MM.1S (cell line): ENCODE data around the gene MOSMO.

ENCODE experiments used
- EZH2 ChIP-seq: fragments of 300-600 bp; sonication (generic); optimal IDR thresholded peaks from 2 replicates; pipeline ENCODE3; 2017; ENCODE audit warnings: low read depth, mild to moderate bottlenecking, antibody characterized with exemption, low read length, mixed read lengths
- TF ChIP-seq, protein P1 (sequence below): fragments of 300-600 bp; sonication (generic); IDR thresholded peaks from 2 replicates; pipeline ENCODE4 v1.5.1; 2016; ENCODE audit warnings: antibody characterized with exemption, low read length, mixed read lengths

DNA sequence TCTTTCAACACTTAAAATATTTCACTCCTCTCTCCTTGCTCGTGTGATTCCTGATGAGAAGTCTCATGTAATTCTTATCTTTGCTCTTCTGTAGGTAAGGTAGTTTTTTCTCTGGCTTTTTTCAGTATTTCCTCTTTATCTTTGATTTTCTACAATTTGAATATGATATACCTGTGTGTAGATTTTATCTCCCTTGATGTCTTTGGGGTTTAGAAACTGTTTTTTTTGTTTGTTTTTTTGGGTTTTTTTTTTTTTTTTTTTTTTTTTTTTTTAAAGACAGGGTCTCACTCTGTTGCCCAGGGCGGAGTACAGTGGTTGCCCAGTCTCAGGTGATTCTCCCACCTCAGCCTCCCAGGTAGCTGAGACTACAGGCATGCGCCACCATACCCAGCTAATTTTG, 26.6 kb downstream of the MOSMO start:
- TF ChIP-seq, protein P1, sequence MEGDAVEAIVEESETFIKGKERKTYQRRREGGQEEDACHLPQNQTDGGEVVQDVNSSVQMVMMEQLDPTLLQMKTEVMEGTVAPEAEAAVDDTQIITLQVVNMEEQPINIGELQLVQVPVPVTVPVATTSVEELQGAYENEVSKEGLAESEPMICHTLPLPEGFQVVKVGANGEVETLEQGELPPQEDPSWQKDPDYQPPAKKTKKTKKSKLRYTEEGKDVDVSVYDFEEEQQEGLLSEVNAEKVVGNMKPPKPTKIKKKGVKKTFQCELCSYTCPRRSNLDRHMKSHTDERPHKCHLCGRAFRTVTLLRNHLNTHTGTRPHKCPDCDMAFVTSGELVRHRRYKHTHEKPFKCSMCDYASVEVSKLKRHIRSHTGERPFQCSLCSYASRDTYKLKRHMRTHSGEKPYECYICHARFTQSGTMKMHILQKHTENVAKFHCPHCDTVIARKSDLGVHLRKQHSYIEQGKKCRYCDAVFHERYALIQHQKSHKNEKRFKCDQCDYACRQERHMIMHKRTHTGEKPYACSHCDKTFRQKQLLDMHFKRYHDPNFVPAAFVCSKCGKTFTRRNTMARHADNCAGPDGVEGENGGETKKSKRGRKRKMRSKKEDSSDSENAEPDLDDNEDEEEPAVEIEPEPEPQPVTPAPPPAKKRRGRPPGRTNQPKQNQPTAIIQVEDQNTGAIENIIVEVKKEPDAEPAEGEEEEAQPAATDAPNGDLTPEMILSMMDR, result no peak
- no peak for TF ChIP-seq EZH2
